K562 (cell line): ENCODE results near the gene PGAP3. TPM values are rescaled to one million over a fixed set of nuclear protein-coding genes. Genes with fewer than 3 reads are reported as not detected.

Experiments
- ATF1 ChIP-seq, 2 experiments: fragments of 450-650 bp in 1 of 2; IDR thresholded peaks; 2 replicates each; pipeline ENCODE4 v1.6.1; 2016; ENCODE audit warnings: missing compliant biosample characterization in 1 of 2, missing genetic modification characterization in 1 of 2
- CBFB ChIP-seq: sonication (generic); formaldehyde crosslinking; IDR thresholded peaks from 2 replicates; pipeline ENCODE4 v1.4.0; 2020; ENCODE audit warnings: mild to moderate bottlenecking, missing genetic modification reagents
- EP300 ChIP-seq: IDR thresholded peaks from 2 replicates; pipeline ENCODE4 v1.6.1; 2012; ENCODE audit warnings: low read length, improper control_type of control experiment
- FIP1L1 ChIP-seq: fragments of 200-400 bp; formaldehyde crosslinking; IDR thresholded peaks from 2 replicates; pipeline ENCODE4 v1.6.1; 2018; ENCODE audit warnings: mild to moderate bottlenecking, low read depth, low read length; ENCODE audit not compliant: poor library complexity, severe bottlenecking
- GTF2A2 ChIP-seq: IDR thresholded peaks from 2 replicates; pipeline ENCODE4 v1.6.1; 2016; ENCODE audit warnings: mild to moderate bottlenecking, missing genetic modification characterization, missing compliant biosample characterization
- GTF2E2 ChIP-seq: fragments of 200-800 bp; sonication (Bioruptor generic); IDR thresholded peaks from 2 replicates; pipeline ENCODE4 v1.6.1; 2016; ENCODE audit warnings: missing genetic modification characterization, missing compliant biosample characterization
- JUN ChIP-seq, 2 experiments: sonication (generic) in 1 of 2; formaldehyde crosslinking in 1 of 2; IDR thresholded peaks; 2 replicates each; pipeline versions ENCODE4 v1.6.1 to v1.8.0; 2012 to 2022; ENCODE audit warnings: borderline replicate concordance in 2 of 2, mild to moderate bottlenecking in 2 of 2, improper control_type of control experiment in 1 of 2, low read depth in 1 of 2, low read length in 1 of 2, missing genetic modification reagents in 1 of 2
- KDM1A ChIP-seq, 2 experiments: fragments of 450-650 bp; IDR thresholded peaks; 2 replicates each; pipeline ENCODE4 v1.6.1; 2016; ENCODE audit warnings: mild to moderate bottlenecking in 2 of 2
- MAFF ChIP-seq: IDR thresholded peaks from 2 replicates; pipeline ENCODE4 v1.6.1; 2012; ENCODE audit warnings: low read length, improper control_type of control experiment
- MEIS2 ChIP-seq: fragments of 450-650 bp; IDR thresholded peaks from 2 replicates; pipeline ENCODE4 v1.6.1; 2014; ENCODE audit warnings: mild to moderate bottlenecking; ENCODE audit not compliant: partially characterized antibody
- RBM14 ChIP-seq: fragments of 200-400 bp; formaldehyde crosslinking; IDR thresholded peaks from 2 replicates; pipeline ENCODE4 v1.6.1; 2018; ENCODE audit warnings: low read depth, mild to moderate bottlenecking, low read length, moderate library complexity, borderline replicate concordance; ENCODE audit not compliant: insufficient read depth
- RNF2 ChIP-seq: sonication (generic); IDR thresholded peaks from 2 replicates; pipeline ENCODE4 v1.6.1; 2016
- SMAD2 ChIP-seq: fragments of 150-350 bp; IDR thresholded peaks from 2 replicates; pipeline ENCODE4 v1.6.1; 2014; ENCODE audit warnings: low read depth, mild to moderate bottlenecking, low read length
- SP1 ChIP-seq: sonication (generic); formaldehyde crosslinking; IDR thresholded peaks from 2 replicates; pipeline ENCODE4 v1.8.1; 2022; ENCODE audit warnings: mild to moderate bottlenecking, missing genetic modification reagents
- SREBF2 ChIP-seq: sonication (generic); formaldehyde crosslinking; IDR thresholded peaks from 2 replicates; pipeline ENCODE4 v1.4.0; 2020; ENCODE audit warnings: mild to moderate bottlenecking, missing genetic modification reagents
- ZBTB7A ChIP-seq: IDR thresholded peaks from 2 replicates; pipeline ENCODE4 v1.6.1; 2011; ENCODE audit warnings: low read depth, mild to moderate bottlenecking, low read length, moderate library complexity, borderline replicate concordance; ENCODE audit not compliant: control insufficient read depth
- ZNF699 ChIP-seq: fragments of 250-450 bp; sonication (Bioruptor Pico); IDR thresholded peaks from 2 replicates; pipeline ENCODE4 v1.8.0; 2021; ENCODE audit warnings: mild to moderate bottlenecking, moderate library complexity; ENCODE audit not compliant: insufficient replicate concordance
- polyA plus RNA-seq, 8 experiments: library from polyadenylated mRNA; depleted of rRNA in 4 of 8; stranded (reverse) in 5 of 8; unstranded in 3 of 8; fragments of >200 nt; fragmentation: Nextera tagmentation in 2 of 8; fragmentation: Illumina TruSeq in 1 of 8; extraction: Ambion mirVana in 2 of 8; extraction: Trizol in 1 of 8; gene quantifications; 2 replicates each; pipeline versions ENCODE4 v1.2.1 to v1.2.3, GENCODE V29; 2011 to 2014; ENCODE audit warnings: inconsistent platforms in 1 of 8, missing spikeins in 1 of 8
- total RNA-seq, 7 experiments: library from RNA; depleted of rRNA in 6 of 7; stranded (reverse); fragments of >200 nt in 6 of 7; fragmentation: Illumina TruSeq in 2 of 7; extraction: Trizol in 2 of 7; gene quantifications; 2 replicates each; pipeline versions ENCODE4 v1.2.1 to v1.2.3, GENCODE V29; 2011 to 2021; ENCODE audit warnings: low replicate concordance in 1 of 7
- TF ChIP-seq, protein P1 (sequence below): fragments of 250-450 bp; sonication (Bioruptor Pico); IDR thresholded peaks from 2 replicates; pipeline ENCODE4 v1.8.0; 2022; ENCODE audit warnings: moderate library complexity, mild to moderate bottlenecking, inconsistent platforms
- TF ChIP-seq, protein P2 (sequence below), 2 experiments: IDR thresholded peaks; 2 replicates each; pipeline ENCODE4 v1.6.1; 2012; ENCODE audit warnings: improper control_type of control experiment in 2 of 2, low read depth in 2 of 2, low read length in 2 of 2, borderline replicate concordance in 1 of 2
- TF ChIP-seq, protein P3 (sequence below): fragments of 250-450 bp; sonication (Bioruptor Pico); IDR thresholded peaks from 2 replicates; pipeline ENCODE4 v1.8.0; 2021; ENCODE audit warnings: borderline replicate concordance, mild to moderate bottlenecking, moderate library complexity; ENCODE audit not compliant: poor library complexity, severe bottlenecking
- TF ChIP-seq, protein P4 (sequence below): fragments of 450-650 bp; formaldehyde crosslinking; conservative IDR thresholded peaks from 2 replicates; pipeline ENCODE4 v1.4.0; 2022; ENCODE audit warnings: mild to moderate bottlenecking, missing genetic modification characterization

Gene PGAP3
- total and polyA plus RNA-seq, 9 of the 15 experiments (the other 6 are each of a cell fraction or from before 2014, with no cell fraction given): 0.38 to 9.4 (median 4.5) TPM

DNA sequence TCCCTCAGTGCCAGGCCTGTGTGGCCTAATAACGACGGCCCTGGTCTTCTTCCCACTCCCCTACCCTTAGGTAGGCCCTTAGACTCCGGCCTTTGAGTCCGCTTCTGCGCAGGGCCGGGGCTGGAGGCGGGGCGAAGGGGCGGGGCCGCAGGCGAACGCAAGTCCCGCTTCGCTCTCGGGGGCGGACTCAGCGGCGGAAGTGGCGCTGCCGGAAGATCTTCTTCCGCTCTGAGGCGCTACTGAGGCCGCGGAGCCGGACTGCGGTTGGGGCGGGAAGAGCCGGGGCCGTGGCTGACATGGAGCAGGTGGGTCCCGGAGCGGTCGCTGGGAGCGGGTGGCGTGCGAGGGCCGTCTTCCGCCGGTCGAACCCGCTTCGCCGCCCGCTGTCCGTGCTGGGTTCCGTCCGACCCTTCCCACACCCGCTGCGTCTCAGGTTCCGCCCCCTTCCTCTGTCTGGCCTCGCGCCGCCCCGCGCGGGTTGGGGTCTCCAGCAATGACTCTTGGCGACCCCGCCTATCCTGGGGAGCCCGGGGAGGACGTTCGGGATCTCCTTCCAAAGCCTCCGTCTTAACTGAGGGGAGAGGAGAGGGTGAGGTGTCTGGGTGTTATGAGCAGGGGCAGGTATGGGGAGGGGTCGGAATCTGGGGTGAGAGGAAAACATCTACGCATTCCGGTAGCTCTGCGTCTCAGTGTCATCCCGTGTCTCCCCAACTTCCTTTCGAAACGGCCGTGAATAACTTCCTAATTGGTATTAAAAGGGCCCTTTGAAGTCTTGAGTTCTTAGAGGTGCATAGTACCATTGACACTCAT, 50.7 kb downstream of the PGAP3 start, which contains the start of gene STARD3 (continued):
- TF ChIP-seq ATF1 (CRISPR knock-in tag; IDR thresholded peaks at IDR 0.05) (0 out of 2 replicates have a peak, but pooled peaks have one; percentile 7), ATF1 (tag; IDR thresholded peaks at IDR 0.05) (peak; percentile 83), MEIS2 (no peak), FIP1L1 (peak; percentile 62), MAFF (no peak), RNF2 (peak; percentile 52; the same call in 1 of the 2 replicates), ZNF699 (CRISPR knock-in tag) (no peak), SMAD2 (no peak), ZBTB7A (peak; percentile 96), GTF2E2 (peak; percentile 62; the same call in 1 of the 2 replicates), JUN (IDR thresholded peaks at IDR 0.05; ENCODE audit: borderline replicate concordance, low read depth, low read length) (no peak), JUN (CRISPR knock-in tag; IDR thresholded peaks at IDR 0.05; ENCODE audit: borderline replicate concordance) (no peak), CBFB (peak; percentile 16; the same call in 1 of the 2 replicates), SP1 (peak; percentile 60; the same call in 1 of the 2 replicates), KDM1A (IDR thresholded peaks at IDR 0.05) (no peak), RBM14 (0 out of 2 replicates have a peak, but pooled peaks have one; percentile 56), SREBF2 (no peak), EP300 (0 out of 2 replicates have a peak, but pooled peaks have one; percentile 12), GTF2A2 (tag) (no peak)
- TF ChIP-seq, protein P1, sequence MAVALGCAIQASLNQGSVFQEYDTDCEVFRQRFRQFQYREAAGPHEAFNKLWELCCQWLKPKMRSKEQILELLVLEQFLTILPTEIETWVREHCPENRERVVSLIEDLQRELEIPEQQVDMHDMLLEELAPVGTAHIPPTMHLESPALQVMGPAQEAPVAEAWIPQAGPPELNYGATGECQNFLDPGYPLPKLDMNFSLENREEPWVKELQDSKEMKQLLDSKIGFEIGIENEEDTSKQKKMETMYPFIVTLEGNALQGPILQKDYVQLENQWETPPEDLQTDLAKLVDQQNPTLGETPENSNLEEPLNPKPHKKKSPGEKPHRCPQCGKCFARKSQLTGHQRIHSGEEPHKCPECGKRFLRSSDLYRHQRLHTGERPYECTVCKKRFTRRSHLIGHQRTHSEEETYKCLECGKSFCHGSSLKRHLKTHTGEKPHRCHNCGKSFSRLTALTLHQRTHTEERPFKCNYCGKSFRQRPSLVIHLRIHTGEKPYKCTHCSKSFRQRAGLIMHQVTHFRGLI: no peak
- TF ChIP-seq, protein P2, sequence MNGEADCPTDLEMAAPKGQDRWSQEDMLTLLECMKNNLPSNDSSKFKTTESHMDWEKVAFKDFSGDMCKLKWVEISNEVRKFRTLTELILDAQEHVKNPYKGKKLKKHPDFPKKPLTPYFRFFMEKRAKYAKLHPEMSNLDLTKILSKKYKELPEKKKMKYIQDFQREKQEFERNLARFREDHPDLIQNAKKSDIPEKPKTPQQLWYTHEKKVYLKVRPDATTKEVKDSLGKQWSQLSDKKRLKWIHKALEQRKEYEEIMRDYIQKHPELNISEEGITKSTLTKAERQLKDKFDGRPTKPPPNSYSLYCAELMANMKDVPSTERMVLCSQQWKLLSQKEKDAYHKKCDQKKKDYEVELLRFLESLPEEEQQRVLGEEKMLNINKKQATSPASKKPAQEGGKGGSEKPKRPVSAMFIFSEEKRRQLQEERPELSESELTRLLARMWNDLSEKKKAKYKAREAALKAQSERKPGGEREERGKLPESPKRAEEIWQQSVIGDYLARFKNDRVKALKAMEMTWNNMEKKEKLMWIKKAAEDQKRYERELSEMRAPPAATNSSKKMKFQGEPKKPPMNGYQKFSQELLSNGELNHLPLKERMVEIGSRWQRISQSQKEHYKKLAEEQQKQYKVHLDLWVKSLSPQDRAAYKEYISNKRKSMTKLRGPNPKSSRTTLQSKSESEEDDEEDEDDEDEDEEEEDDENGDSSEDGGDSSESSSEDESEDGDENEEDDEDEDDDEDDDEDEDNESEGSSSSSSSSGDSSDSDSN (IDR thresholded peaks at IDR 0.05; ENCODE audit: borderline replicate concordance in 1 of 2, low read depth in 2 of 2, low read length in 2 of 2): peak in 1 of 2 experiments; percentile 65; a peak in 1 of 4 replicates
- TF ChIP-seq, protein P3, sequence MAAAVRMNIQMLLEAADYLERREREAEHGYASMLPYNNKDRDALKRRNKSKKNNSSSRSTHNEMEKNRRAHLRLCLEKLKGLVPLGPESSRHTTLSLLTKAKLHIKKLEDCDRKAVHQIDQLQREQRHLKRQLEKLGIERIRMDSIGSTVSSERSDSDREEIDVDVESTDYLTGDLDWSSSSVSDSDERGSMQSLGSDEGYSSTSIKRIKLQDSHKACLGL (CRISPR knock-in tag): no peak
- TF ChIP-seq, protein P4, sequence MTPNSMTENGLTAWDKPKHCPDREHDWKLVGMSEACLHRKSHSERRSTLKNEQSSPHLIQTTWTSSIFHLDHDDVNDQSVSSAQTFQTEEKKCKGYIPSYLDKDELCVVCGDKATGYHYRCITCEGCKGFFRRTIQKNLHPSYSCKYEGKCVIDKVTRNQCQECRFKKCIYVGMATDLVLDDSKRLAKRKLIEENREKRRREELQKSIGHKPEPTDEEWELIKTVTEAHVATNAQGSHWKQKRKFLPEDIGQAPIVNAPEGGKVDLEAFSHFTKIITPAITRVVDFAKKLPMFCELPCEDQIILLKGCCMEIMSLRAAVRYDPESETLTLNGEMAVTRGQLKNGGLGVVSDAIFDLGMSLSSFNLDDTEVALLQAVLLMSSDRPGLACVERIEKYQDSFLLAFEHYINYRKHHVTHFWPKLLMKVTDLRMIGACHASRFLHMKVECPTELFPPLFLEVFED (CRISPR knock-in tag): no peak
